Measurements from ENCODE around the gene GLOD4.
A peak's percentile ranks its signal among the peaks of the same experiment; 100 is the strongest.
"Not testable (repeated sequence)": the region's sequence is repeated elsewhere in the genome, so short reads cannot be mapped to it uniquely, and the experiment has no call there.

The GLOD4 gene, protein sequence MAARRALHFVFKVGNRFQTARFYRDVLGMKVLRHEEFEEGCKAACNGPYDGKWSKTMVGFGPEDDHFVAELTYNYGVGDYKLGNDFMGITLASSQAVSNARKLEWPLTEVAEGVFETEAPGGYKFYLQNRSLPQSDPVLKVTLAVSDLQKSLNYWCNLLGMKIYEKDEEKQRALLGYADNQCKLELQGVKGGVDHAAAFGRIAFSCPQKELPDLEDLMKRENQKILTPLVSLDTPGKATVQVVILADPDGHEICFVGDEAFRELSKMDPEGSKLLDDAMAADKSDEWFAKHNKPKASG

DNA sequence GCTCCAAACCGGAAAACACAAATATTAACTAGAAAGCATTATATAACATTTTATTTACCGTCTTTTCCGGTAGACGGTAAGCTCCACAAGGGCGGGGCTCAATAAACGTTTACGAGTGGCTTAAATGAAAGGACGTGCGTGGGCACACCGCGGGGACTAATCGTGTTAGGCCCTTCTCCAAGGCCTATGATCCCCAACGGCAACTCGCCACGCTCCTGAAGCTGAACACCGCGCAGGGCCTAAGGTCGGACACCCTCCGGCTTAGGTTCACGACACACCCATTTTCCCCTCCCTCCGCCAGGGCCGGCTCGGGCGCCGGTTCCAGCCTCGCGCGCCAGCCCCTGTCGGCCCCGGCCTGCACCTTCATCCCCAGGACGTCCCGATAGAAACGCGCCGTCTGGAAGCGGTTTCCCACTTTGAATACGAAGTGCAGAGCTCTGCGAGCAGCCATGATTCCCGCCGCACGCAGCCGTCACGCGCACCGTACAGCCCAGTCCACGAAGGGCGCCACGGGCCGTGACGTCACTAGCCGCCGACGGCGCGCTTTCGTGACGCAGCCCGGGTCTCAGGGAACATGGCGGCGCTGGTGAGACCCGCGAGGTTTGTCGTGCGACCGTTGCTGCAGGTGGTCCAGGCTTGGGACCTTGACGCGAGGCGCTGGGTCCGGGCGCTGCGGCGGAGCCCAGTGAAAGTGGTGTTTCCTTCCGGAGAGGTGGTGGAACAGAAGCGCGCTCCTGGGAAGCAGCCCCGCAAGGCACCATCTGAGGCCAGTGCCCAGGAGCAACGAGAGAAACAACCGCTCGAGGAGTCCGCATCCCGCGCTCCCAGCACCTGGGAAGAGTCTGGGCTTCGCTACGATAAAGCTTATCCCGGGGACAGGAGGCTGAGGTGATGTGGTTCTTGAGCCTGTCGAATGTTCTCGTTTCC lies at the start of gene GLOD4, which contains the start of gene MRM3:
Gene GLOD4 (minus strand): TSS at position 476 of the 927 bp plus-strand sequence. CDS start 25 bp downstream, at position 451.
Gene MRM3 (plus strand): TSS at position 549 of the 927 bp plus-strand sequence. CDS start 26 bp downstream, at position 575.
- DNase-seq: peak; percentile 48

DNA sequence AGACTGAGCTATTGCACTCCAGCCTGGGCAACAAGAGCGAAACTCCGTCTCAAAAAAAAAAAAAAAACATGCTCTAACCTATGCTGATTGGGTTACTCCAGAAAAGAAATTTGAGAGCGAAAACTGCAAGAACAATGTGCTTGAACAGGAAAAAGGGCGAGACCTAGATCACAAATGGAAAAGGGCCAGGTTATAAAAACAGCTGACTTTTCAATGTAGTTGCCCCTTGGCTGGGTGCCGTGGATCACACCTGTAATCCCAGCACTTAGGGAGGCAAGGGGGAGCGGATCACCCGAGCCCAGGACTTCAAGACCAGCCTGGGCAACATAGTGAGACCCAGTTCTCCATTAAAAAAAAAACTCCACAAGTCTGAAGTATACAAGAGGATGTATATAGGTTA lies 48.9 kb upstream of the GLOD4 start:
- no peak for DNase-seq

GRCh38 chr17:830381-830780 lies 48.3 kb upstream of the GLOD4 start:
- DNase-seq: no peak

DNA sequence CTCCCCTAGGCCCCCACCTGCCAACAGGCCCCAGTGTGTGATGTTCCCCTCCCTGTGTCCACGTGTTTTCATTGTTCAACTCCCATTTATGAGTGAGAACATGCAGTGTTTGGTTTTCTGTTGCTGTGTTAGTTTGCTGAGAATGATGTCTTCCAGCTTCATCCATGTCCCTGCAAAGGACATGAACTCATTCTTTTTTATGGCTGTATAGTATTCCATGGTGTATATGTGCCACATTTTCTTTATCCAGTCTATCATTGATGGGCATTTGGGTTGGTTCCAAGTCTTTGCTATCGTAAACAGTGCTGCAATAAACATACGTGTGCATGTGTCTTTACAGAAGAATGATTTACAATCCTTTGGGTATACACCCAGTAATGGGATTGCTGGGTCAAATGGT lies 47.5 kb upstream of the GLOD4 start:
- not testable (repeated sequence) for DNase-seq

- DNase-seq: no peak
Measured at GRCh38 chr17:828761-829160, 46.7 kb upstream of the GLOD4 start.

- no peak for DNase-seq
Measured at GRCh38 chr17:826778-827177, 44.7 kb upstream of the GLOD4 start.

DNA sequence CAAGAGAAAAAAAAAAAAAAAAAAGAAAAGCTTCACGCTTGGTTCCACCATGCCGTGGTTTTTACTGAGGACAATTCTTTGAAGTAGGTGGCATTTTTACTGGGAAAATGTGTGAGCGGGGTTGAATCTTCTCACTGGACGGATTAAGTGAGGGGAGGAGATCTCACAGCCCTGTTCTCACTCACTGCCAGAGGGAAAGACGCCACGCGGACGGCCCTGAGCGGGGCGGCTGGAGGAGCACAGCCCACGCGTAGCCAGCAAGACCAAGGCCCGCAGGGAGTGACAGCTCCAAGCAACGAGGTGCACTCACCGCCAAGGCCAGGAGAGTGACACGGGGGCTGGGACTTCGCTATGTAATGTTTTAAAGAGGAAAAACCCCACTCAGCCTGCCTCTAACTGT lies 43.1 kb upstream of the GLOD4 start:
- DNase-seq: no peak

DNA sequence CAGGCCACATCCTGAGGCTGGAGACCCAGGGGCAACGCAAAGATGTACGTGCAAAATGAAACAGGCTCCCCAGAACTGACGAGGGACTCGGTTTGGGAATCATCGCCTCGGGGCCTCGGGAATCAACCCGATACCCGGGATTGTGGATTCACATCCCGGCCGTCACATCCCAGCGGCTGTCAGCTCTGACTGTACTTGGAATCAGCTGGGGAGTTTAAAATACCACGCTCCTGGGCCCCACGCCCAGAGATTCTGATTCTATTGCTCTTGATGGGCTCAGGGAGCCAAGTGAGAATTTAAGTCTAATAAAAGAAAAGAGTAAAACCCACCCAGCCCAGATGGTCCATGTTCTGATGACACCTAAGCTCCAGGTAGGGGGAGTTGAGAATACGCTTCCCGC lies 42.3 kb upstream of the GLOD4 start:
- no peak for DNase-seq

- no peak for DNase-seq
Measured at GRCh38 chr17:823501-823902, 41.4 kb upstream of the GLOD4 start.

DNA sequence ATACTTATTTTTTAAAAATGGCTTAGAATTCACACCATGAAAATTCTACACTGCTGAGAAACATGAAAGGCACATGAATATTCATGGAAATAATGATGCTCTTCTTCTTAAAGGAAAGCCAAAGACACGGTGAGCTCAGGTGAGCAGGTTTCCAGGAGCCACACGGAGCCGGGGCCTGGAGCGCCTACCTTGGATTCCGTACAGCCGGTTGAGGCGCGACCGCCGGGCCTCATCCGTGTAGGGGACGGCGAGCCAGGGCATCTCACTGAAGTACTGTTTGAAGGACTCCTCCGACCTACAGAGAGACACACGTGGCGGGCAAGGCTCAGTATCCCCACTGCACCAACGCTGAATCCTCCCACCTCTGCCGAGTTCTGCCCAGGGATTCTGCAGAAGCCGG lies 37.2 kb upstream of the GLOD4 start:
- no peak for DNase-seq

GRCh38 chr17:814371-814770 lies 32.3 kb upstream of the GLOD4 start:
- no peak for DNase-seq

DNA sequence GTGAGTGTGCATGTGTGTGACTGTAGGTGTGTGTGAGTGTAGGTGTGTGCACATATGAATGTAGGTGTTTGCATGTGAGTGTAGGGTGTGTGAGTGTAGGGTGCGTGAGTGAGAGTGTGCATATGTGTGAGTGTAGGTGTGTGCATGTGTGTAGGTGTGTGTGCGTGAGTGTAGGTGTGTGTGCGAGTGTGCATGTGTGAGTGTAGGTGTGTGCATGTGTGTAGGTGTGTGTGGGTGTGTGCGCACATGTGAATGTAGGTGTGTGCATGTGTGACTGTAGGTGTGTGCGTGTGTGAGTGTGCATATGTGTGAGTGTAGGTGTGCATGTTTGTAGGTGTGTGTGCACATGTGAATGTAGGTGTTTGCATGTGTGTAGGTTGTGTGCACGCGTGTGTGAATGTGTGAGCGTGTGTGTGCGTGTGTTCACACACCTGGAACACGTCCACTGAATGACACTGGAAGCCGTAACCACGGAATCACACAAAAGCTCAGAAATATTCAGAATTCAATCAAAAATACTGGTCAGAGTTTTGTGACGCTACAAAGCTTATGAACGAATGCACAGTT lies 30.6 kb upstream of the GLOD4 start:
- DNase-seq: no peak

DNA sequence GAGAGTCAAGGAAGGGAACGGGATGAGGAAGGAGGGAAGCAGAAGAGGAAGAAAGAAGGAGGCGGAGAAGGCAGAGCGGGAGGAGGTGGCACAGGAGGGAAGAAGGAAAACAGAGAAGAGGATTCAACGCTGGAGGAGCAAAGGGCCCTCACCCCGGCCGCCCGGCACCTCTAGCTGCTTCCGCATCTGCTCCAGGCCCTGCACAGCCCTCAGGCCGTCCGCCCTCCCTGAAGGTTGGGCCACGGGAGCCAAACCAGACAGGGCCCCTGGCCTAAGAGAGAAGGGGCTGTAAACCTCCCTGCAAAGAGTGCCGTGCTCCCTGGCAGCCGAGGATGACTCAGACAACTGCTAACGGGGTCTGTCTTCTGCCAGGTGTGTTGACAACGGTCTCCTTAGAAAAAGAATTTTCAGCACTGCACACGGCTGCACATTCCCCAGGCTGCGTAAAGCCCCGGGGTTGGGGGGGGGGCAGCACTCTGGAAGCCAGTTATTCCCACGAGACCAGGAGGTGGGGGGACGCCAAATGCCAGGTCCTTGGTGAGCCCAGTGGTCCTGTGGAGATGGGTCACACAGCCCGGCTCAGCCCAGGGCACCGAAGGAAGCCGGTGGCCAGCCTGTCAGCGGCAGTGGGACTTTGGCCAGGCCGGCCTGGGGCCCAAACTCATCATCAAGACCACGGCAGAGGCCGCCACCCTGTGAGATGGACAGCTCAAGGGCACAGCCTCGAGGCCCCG lies 29.1 kb upstream of the GLOD4 start:
- DNase-seq: no peak

DNA sequence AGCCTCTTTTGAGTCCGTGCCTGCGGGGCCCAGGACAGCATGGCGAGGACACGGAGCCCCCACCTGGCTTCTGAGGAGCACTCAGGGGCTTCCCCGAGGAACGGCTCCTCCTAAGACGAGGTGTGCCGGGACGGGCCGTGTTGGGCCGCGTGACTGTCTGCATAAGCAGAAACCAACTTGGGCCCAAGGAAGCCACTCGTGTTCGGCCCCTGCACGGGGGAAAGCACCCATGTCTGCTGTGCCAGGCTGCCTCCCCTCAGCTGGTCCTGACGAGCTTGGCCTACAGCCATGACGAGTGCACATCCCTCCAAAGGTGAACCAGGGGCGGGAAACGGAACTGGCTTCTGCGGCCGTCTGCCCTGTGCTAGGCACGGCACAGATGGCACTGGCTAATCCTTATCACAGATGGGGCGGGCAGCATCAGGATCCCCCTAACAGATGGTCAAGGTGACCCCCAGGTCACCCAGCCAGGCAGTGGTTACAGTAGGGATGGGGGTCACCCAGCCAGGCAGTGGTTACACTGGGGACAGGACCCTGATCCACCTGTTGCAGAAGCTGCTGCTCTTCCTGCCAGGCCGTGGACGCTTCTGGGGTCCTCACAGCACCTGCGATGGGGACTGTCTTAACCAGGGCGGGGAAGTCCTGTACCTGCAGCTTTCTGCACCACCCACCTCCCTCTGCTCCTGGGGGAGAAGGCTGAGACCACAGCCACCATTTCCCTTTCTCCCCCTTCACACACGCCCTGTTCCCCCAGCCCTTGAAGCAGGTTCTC lies 25.6 kb upstream of the GLOD4 start:
- DNase-seq: no peak

- no peak for DNase-seq
Measured at GRCh38 chr17:806781-807522, 24.9 kb upstream of the GLOD4 start.

- no peak for DNase-seq
Measured at GRCh38 chr17:806346-806745, 24.3 kb upstream of the GLOD4 start.

DNA sequence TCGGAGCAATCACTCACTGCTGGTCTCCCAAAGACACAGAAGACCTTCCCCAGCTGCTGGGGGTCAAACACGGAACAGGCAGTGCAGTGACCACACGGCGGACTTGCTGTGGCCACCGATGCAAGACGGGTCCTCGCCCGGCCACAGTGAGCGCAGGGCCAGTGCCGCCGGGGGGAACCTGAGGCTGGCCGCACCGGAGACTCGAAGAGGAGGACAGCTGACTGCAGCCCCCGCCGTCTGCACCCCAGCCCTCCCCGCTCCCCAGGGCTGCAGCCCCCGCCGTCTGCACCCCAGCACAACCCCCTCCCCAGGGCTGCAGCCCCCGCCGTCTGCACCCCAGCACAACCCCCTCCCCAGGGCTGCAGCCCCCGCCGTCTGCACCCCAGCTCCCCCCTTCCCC lies 23.8 kb upstream of the GLOD4 start:
- not testable (repeated sequence) for DNase-seq

- DNase-seq: no peak
Measured at GRCh38 chr17:804541-805435, 22.7 kb upstream of the GLOD4 start.

- DNase-seq: no peak
Measured at GRCh38 chr17:802901-803881, 21.1 kb upstream of the GLOD4 start.
